WTC11 (cell line): ENCODE results near the gene ATAD3C. TPM values are rescaled to one million over a fixed set of nuclear protein-coding genes. Genes with fewer than 3 reads are reported as not detected.

ENCODE experiments used
- ATAC-seq: fragments of 200-7000 bp; cut with Tn5 transposase; 2 replicates; pipeline ENCODE4 v1.10.0; 2021; ENCODE audit warnings: mild to moderate bottlenecking, moderate library complexity
- Bru-seq: library from RNA; stranded (reverse); fragments of 400-500 nt; gene quantifications from one replicate; lab custom pipeline; 2021; lab: Mats Ljungman, UMichigan
- CTCF ChIA-PET: fragments of 300-600 bp; sonication (Branson Sonifier 250); formaldehyde crosslinking; loops from one replicate; lab custom pipeline; 2021; ENCODE audit warnings: antibody characterized with exemption; lab: Charles Lee
- POLR2A ChIA-PET: fragments of 350-600 bp; sonication (Branson Sonifier 250); formaldehyde crosslinking; loops from one replicate; lab custom pipeline; 2021; ENCODE audit warnings: antibody characterized with exemption; lab: Charles Lee
- DNase-seq: peaks from one replicate; pipeline ENCODE4 v3.0.0; 2021; ENCODE audit warnings: low spot score
- H3K27ac Mint-ChIP-seq: 2 replicates; pipeline ENCODE4 v1.8.0; 2021; ENCODE audit warnings: mixed read lengths
- H3K27me3 Mint-ChIP-seq: 2 replicates; pipeline ENCODE4 v1.8.0; 2021; ENCODE audit warnings: low read depth, mild to moderate bottlenecking, moderate library complexity, mixed read lengths
- H3K36me3 Mint-ChIP-seq: 2 replicates; pipeline ENCODE4 v1.8.0; 2021; ENCODE audit warnings: mixed read lengths
- H3K4me1 Mint-ChIP-seq: 2 replicates; pipeline ENCODE4 v1.8.0; 2022; ENCODE audit warnings: mixed read lengths
- H3K4me3 Mint-ChIP-seq: 2 replicates; pipeline ENCODE4 v1.8.0; 2021; ENCODE audit warnings: mild to moderate bottlenecking, moderate library complexity, mixed read lengths
- H3K9me3 Mint-ChIP-seq: 2 replicates; pipeline ENCODE4 v1.8.0; 2021; ENCODE audit warnings: mixed read lengths
- ARID4B ChIP-seq: sonication (generic); formaldehyde crosslinking; IDR thresholded peaks from 2 replicates; pipeline ENCODE4 v1.8.0; 2023; ENCODE audit warnings: missing genetic modification reagents, mild to moderate bottlenecking, borderline replicate concordance
- CDX4 ChIP-seq: fragments of 250-450 bp; sonication (Bioruptor Pico); IDR thresholded peaks from 2 replicates; pipeline ENCODE4 v1.9.0; 2021; ENCODE audit warnings: moderate library complexity, mild to moderate bottlenecking, inconsistent platforms, borderline replicate concordance
- E2F4 ChIP-seq: sonication (generic); formaldehyde crosslinking; IDR thresholded peaks from 2 replicates; pipeline ENCODE4 v1.8.1; 2022; ENCODE audit warnings: low read depth, mild to moderate bottlenecking, moderate library complexity, missing genetic modification reagents, borderline replicate concordance
- EMX1 ChIP-seq: fragments of 250-450 bp; sonication (Bioruptor Pico); IDR thresholded peaks from 2 replicates; pipeline ENCODE4 v1.8.0; 2021; ENCODE audit warnings: mild to moderate bottlenecking
- ESRRA ChIP-seq: sonication (generic); formaldehyde crosslinking; IDR thresholded peaks from 2 replicates; pipeline ENCODE4 v1.8.1; 2022; ENCODE audit warnings: mild to moderate bottlenecking, missing genetic modification reagents, borderline replicate concordance
- FOXK1 ChIP-seq: sonication (generic); formaldehyde crosslinking; IDR thresholded peaks from 2 replicates; pipeline ENCODE4 v1.8.0; 2022; ENCODE audit warnings: mild to moderate bottlenecking, moderate library complexity, missing genetic modification reagents
- GABPB1 ChIP-seq: sonication (generic); formaldehyde crosslinking; IDR thresholded peaks from 2 replicates; pipeline ENCODE4 v1.8.1; 2023; ENCODE audit warnings: mild to moderate bottlenecking, missing genetic modification reagents
- IRF2 ChIP-seq: sonication (generic); formaldehyde crosslinking; IDR thresholded peaks from 2 replicates; pipeline ENCODE4 v1.8.0; 2022; ENCODE audit warnings: low read depth, missing genetic modification reagents, borderline replicate concordance
- JAZF1 ChIP-seq: fragments of 250-450 bp; sonication (Bioruptor Pico); IDR thresholded peaks from 2 replicates; pipeline ENCODE4 v1.9.0; 2021; ENCODE audit warnings: moderate library complexity, mild to moderate bottlenecking, inconsistent platforms
- MAX ChIP-seq: sonication (generic); formaldehyde crosslinking; IDR thresholded peaks from 2 replicates; pipeline ENCODE4 v1.8.0; 2022; ENCODE audit warnings: mild to moderate bottlenecking, missing genetic modification reagents
- NFATC4 ChIP-seq: fragments of 250-450 bp; sonication (Bioruptor Pico); IDR thresholded peaks from 2 replicates; pipeline ENCODE4 v1.9.0; 2021; ENCODE audit warnings: mild to moderate bottlenecking
- NFE2L1 ChIP-seq: sonication (generic); formaldehyde crosslinking; IDR thresholded peaks from 2 replicates; pipeline ENCODE4 v1.8.1; 2023; ENCODE audit warnings: missing genetic modification reagents
- NR1H2 ChIP-seq: sonication (generic); formaldehyde crosslinking; IDR thresholded peaks from 2 replicates; pipeline ENCODE4 v1.9.0; 2021; ENCODE audit warnings: mild to moderate bottlenecking, moderate library complexity, missing genetic modification reagents
- PRRX2 ChIP-seq: fragments of 250-450 bp; sonication (Bioruptor Pico); IDR thresholded peaks from 2 replicates; pipeline ENCODE4 v1.8.0; 2021; ENCODE audit warnings: mild to moderate bottlenecking
- USF2 ChIP-seq: sonication (generic); formaldehyde crosslinking; IDR thresholded peaks from 2 replicates; pipeline ENCODE4 v1.8.1; 2023; ENCODE audit warnings: mild to moderate bottlenecking, missing genetic modification reagents, moderate library complexity
- ZNF317 ChIP-seq: sonication (generic); formaldehyde crosslinking; IDR thresholded peaks from 2 replicates; pipeline ENCODE4 v1.8.1; 2023; ENCODE audit warnings: low read depth, mild to moderate bottlenecking, moderate library complexity, missing genetic modification reagents, borderline replicate concordance
- ZNF396 ChIP-seq: fragments of 250-450 bp; sonication (Bioruptor Pico); IDR thresholded peaks from 2 replicates; pipeline ENCODE4 v1.8.0; 2021; ENCODE audit warnings: mild to moderate bottlenecking, moderate library complexity, borderline replicate concordance
- ZNF425 ChIP-seq: fragments of 250-450 bp; sonication (Bioruptor Pico); conservative IDR thresholded peaks from 2 replicates; pipeline ENCODE4 v1.9.0; 2021; ENCODE audit warnings: mild to moderate bottlenecking
- ZSCAN18 ChIP-seq: fragments of 250-450 bp; sonication (Bioruptor Pico); IDR thresholded peaks from 2 replicates; pipeline ENCODE4 v2.1.2; 2022; ENCODE audit warnings: mild to moderate bottlenecking, moderate library complexity
- long read RNA-seq, 3 experiments: library from RNA in 1 of 3; library from capped mRNA in 1 of 3; library from polyadenylated mRNA in 1 of 3; unstranded in 2 of 3; stranded (forward) in 1 of 3; transcript quantifications; one replicate each; pipeline ENCODE4 v2.0.0, GENCODE V29; 2021
- total RNA-seq: library from RNA; stranded (reverse); gene quantifications from 3 replicates; pipeline ENCODE4 v1.2.3, GENCODE V29; 2021

ATAD3C gene
- total RNA-seq (0.60 to 0.94 TPM (median 0.61 TPM) in 3 replicates), Bru-seq, nascent RNA (percentile 8 among the genes with signal in this experiment)
- long read RNA-seq, experiment 1, result 0 reads
- long read RNA-seq, experiment 2, result 0 reads
- long read RNA-seq, experiment 3, result 0 reads

- no peak for ATAC-seq
- CTCF ChIA-PET, result interaction anchor here (1.0 kb wide), 1 partner anchor 47 kb away, joined by 3 read pairs; no protein-coding TSS in a partner anchor
- Mint-ChIP-seq H3K27ac (no peak within 1 kb of the TSS), H3K9me3 (no peaks in the 10 kb centered on the region), H3K36me3 (no peaks in the 10 kb centered on the region), H3K4me1 (no peaks in the 10 kb centered on the region), H3K27me3 (peaks cover 4% of the 10 kb centered on the region), H3K4me3 (no peak within 1 kb of the TSS)
- TF ChIP-seq USF2 (CRISPR knock-in tag) (no peak), PRRX2 (CRISPR knock-in tag) (no peak), FOXK1 (CRISPR knock-in tag) (no peak), ARID4B (CRISPR knock-in tag) (no peak), ZSCAN18 (CRISPR knock-in tag) (no peak), ZNF317 (CRISPR knock-in tag) (no peak), JAZF1 (CRISPR knock-in tag) (no peak), NFATC4 (CRISPR knock-in tag) (no peak), IRF2 (CRISPR knock-in tag) (no peak), ZNF425 (CRISPR knock-in tag) (no peak), MAX (CRISPR knock-in tag) (no peak)
- POLR2A ChIA-PET, result no interaction called here
- DNase-seq, result no peak
Measured at GRCh38 chr1:1449099-1449739, at the start of gene ATAD3C. TSS of gene ATAD3C (plus strand) at chr1:1449689. CDS start at chr1:1450684, 995 bp downstream.

- H3K4me1 Mint-ChIP-seq, result peaks cover 31% of the 10 kb centered on the region
- CTCF ChIA-PET, result interaction anchor here (0.6 to 2.5 kb wide), 6 partner anchors 11 to 105 kb away, joined by 3 to 14 read pairs (median 8); partner anchors contain the start of gene AURKAIP1
- H3K9me3 Mint-ChIP-seq, result no peaks in the 10 kb centered on the region
- DNase-seq (no peak), ATAC-seq (no peak)
- peaks cover 60% of the 10 kb centered on the region for H3K36me3 Mint-ChIP-seq
- no peaks in the 10 kb centered on the region for H3K27me3 Mint-ChIP-seq
- H3K4me3 Mint-ChIP-seq, result peak overlapping the region; percentile 85
- POLR2A ChIA-PET, result interaction anchor here (1.2 to 2.3 kb wide), 6 partner anchors 11 to 34 kb away, joined by 3 to 12 read pairs (median 5); partner anchors contain the start of gene AURKAIP1
- H3K27ac Mint-ChIP-seq, result peak overlapping the region; percentile 88
- TF ChIP-seq E2F4 (CRISPR knock-in tag) (no peak), CDX4 (CRISPR knock-in tag) (no peak), ZNF396 (CRISPR knock-in tag) (no peak), ESRRA (CRISPR knock-in tag) (peak; percentile 18; the same call in 1 of the 2 replicates), EMX1 (CRISPR knock-in tag) (peak; percentile 66; the same call in 1 of the 2 replicates), GABPB1 (CRISPR knock-in tag) (no peak), NFATC4 (CRISPR knock-in tag) (no peak), NFE2L1 (CRISPR knock-in tag) (0 out of 2 replicates have a peak, but pooled peaks have one; percentile 29), NR1H2 (CRISPR knock-in tag) (no peak)
Measured at GRCh38 chr1:1399872-1400575, 49.5 kb upstream of the ATAD3C start.
